ENCODE data around the gene ERAP2.

DNA sequence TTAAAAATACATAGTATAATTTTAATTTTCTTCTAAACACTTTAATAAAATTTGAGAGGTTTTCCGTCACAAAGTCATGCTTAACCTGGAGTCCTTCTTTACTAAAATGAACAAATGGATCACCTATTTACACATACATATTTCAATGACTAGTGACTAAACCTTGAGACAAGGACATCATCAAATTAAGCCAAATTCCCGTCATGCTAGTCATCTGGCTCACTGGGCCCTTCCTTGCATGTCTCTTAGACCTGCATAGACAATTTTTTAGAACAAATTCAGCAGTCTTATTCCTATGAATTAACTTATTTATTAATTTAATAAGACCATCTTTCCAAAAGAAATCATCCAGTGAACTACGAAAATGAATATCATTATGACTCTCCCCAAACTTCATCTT lies 26.6 kb downstream of the ERAP2 start:
- no peak for TF ChIP-seq EZH2 (IDR thresholded peaks at IDR 0.05; ENCODE audit: insufficient read depth, poor library complexity, severe bottlenecking)
- no peak for TF ChIP-seq EZH2phosphoT487 (IDR thresholded peaks at IDR 0.05; ENCODE audit: insufficient read depth, low read depth)

All from GM23248 (cell line).